CD14-positive monocyte (primary cell): ENCODE measurements around the gene RNF19B. TPM values are rescaled to one million over a fixed set of nuclear protein-coding genes. Genes with fewer than 3 reads are reported as not detected.

ENCODE experiments used
- DNase-seq, 3 donors: peaks; one replicate each; pipeline ENCODE4 v3.0.0-alpha.2; 2011 to 2022
- H2AFZ ChIP-seq: 2 replicates; pipeline ENCODE4 v1.6.0; 2012; ENCODE audit warnings: mild to moderate bottlenecking, low read depth, low read length, inconsistent platforms; ENCODE audit not compliant: insufficient read depth, poor library complexity, severe bottlenecking
- H3K27ac ChIP-seq, 2 donors: 1 replicate in 1 of 2; 2 replicates in 1 of 2; pipeline ENCODE4 v1.5.1; 2012 to 2013; ENCODE audit warnings: low read length in 2 of 2, control low read depth in 1 of 2, inconsistent platforms in 1 of 2, low read depth in 1 of 2, mild to moderate bottlenecking in 1 of 2
- H3K27me3 ChIP-seq, 2 donors: one replicate each; pipeline versions ENCODE4 v1.6.0 to v1.6.1; 2011 to 2013; ENCODE audit warnings: low read length in 2 of 2; ENCODE audit not compliant: control insufficient read depth in 2 of 2, insufficient read depth in 2 of 2
- H3K36me3 ChIP-seq, 2 donors: replicated peaks in 1 of 2; 1 replicate in 1 of 2; 2 replicates in 1 of 2; pipeline versions ENCODE4 v1.5.1 to v1.6.1; 2012 to 2013; ENCODE audit warnings: low read length in 2 of 2, control low read depth in 1 of 2, inconsistent platforms in 1 of 2, mild to moderate bottlenecking in 1 of 2; ENCODE audit not compliant: insufficient read depth in 2 of 2, control insufficient read depth in 1 of 2
- H3K4me1 ChIP-seq, 2 donors: 1 replicate in 1 of 2; 2 replicates in 1 of 2; pipeline versions ENCODE4 v1.5.1 to v1.6.1; 2012 to 2013; ENCODE audit warnings: low read length in 2 of 2, control low read depth in 1 of 2, inconsistent platforms in 1 of 2, mild to moderate bottlenecking in 1 of 2, moderate library complexity in 1 of 2; ENCODE audit not compliant: insufficient read depth in 2 of 2, control insufficient read depth in 1 of 2
- H3K4me2 ChIP-seq: replicated peaks from 2 replicates; pipeline ENCODE3; 2012; ENCODE audit warnings: low read length, moderate library complexity, mild to moderate bottlenecking; ENCODE audit not compliant: poor library complexity, severe bottlenecking; ENCODE audit errors: extremely low read depth
- H3K4me3 ChIP-seq, 3 experiments: fragments of 200-600 bp in 1 of 3; sonication (generic) in 1 of 3; replicated peaks in 1 of 3; 1 replicate in 2 of 3; 2 replicates in 1 of 3; pipeline ENCODE4 v1.5.1; 2011 to 2013; ENCODE audit warnings: low read length in 3 of 3, mild to moderate bottlenecking in 3 of 3, control low read depth in 2 of 3, low read depth in 2 of 3, inconsistent platforms in 1 of 3, moderate library complexity in 1 of 3
- H3K79me2 ChIP-seq: 2 replicates; pipeline ENCODE4 v1.6.0; 2012; ENCODE audit warnings: mild to moderate bottlenecking, control low read depth, inconsistent platforms, low read length, moderate library complexity; ENCODE audit not compliant: insufficient read depth
- H3K9ac ChIP-seq: 2 replicates; pipeline ENCODE4 v1.6.0; 2017; ENCODE audit warnings: low read length, mild to moderate bottlenecking; ENCODE audit not compliant: insufficient read depth, poor library complexity, severe bottlenecking
- H3K9me3 ChIP-seq, 2 donors: replicated peaks in 1 of 2; 1 replicate in 1 of 2; 2 replicates in 1 of 2; pipeline versions ENCODE4 v1.5.1 to v1.6.1; 2012 to 2013; ENCODE audit warnings: low read length in 2 of 2, control low read depth in 1 of 2; ENCODE audit not compliant: control insufficient read depth in 1 of 2, insufficient read depth in 1 of 2
- H4K20me1 ChIP-seq: 2 replicates; pipeline ENCODE4 v1.6.0; 2012; ENCODE audit warnings: mild to moderate bottlenecking, low read length, control low read depth, moderate library complexity; ENCODE audit not compliant: insufficient read depth
- H3K27ac Mint-ChIP-seq, 7 donors: one replicate each; pipeline ENCODE4 v1.8.0; 2020; ENCODE audit warnings: mild to moderate bottlenecking in 7 of 7, mixed read lengths in 7 of 7, moderate library complexity in 6 of 7, inconsistent platforms in 2 of 7
- H3K27me3 Mint-ChIP-seq, 3 donors: one replicate each; pipeline ENCODE4 v1.8.0; 2021 to 2022; ENCODE audit warnings: low read depth in 3 of 3, mild to moderate bottlenecking in 3 of 3, mixed read lengths in 3 of 3, moderate library complexity in 3 of 3, inconsistent platforms in 1 of 3
- H3K36me3 Mint-ChIP-seq, 2 donors: one replicate each; pipeline ENCODE4 v1.8.0; 2020; ENCODE audit warnings: mixed read lengths in 2 of 2, inconsistent platforms in 1 of 2, mild to moderate bottlenecking in 1 of 2
- H3K4me1 Mint-ChIP-seq: one replicate; pipeline ENCODE4 v1.8.0; 2020; ENCODE audit warnings: mild to moderate bottlenecking, mixed read lengths
- H3K4me3 Mint-ChIP-seq, 2 donors: one replicate each; pipeline ENCODE4 v1.8.0; 2020; ENCODE audit warnings: mild to moderate bottlenecking in 2 of 2, mixed read lengths in 2 of 2, moderate library complexity in 1 of 2
- H3K9me3 Mint-ChIP-seq, 7 donors: one replicate each; pipeline ENCODE4 v1.8.0; 2020 to 2022; ENCODE audit warnings: mixed read lengths in 7 of 7, mild to moderate bottlenecking in 6 of 7, moderate library complexity in 6 of 7, inconsistent platforms in 2 of 7
- WGBS: methylation state at CpG from one replicate; pipeline ENCODE4 v1.1.5; 2013; ENCODE audit warnings: missing lambda C conversion rate; ENCODE audit not compliant: insufficient coverage; 5-methylcytosine and 5-hydroxymethylcytosine counted together
- intact Hi-C, 2 donors: fragments of 100-400 bp; cut with micrococcal nuclease; formaldehyde crosslinking; loops; one replicate each; pipeline versions ENCODE4 v1.15.0 to v1.15.1; 2023
- polyA plus RNA-seq, 3 donors: library from polyadenylated mRNA; depleted of rRNA in 1 of 3; unstranded in 2 of 3; stranded (reverse) in 1 of 3; fragments of 300-500 nt in 2 of 3; fragments of >200 nt in 1 of 3; fragmentation: Illumina TruSeq in 2 of 3; gene quantifications; 1 replicate in 2 of 3; 2 replicates in 1 of 3; pipeline ENCODE4 v1.2.3, GENCODE V29; 2012 to 2021
- TF ChIP-seq, protein P1 (sequence below): fragments of 200-600 bp; IDR thresholded peaks from one replicate; pipeline ENCODE4 v1.8.0; 2022; ENCODE audit warnings: antibody characterized with exemption, mild to moderate bottlenecking

Gene RNF19B
- polyA plus RNA-seq, 3 donors = 4.1 to 106 (median 5.8) TPM

DNA sequence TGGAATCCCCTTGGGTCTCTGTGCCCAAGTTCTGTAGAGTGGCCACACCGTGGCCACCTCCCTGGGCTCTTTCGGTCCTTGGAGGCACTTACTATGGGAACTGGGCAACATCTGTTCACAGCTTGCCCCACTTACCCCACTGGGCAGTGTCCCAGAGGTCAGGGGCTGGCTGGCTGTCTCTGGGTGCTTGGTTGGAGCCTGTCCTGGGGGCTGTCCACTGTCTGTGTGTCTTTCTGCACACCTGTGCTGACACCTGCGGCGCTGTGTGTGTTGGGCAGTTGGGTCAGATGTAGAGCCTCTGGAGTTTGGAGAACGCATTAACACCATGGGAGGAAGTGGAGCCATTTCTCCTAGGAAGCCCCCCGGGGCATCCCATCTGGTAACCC is 62.1 kb downstream of the RNF19B start:
- peaks cover 7% of the 10 kb centered on the region for H3K4me1 Mint-ChIP-seq
- Histone ChIP-seq H3K36me3 (no peaks in the 10 kb centered on the region), H2AFZ (no peak overlapping the region), H3K27me3 (peaks cover 35 to 55% of the 10 kb centered on the region in 2 donors), H3K79me2 (no peaks in the 10 kb centered on the region), H3K9me3 (peaks cover 0 to 10% of the 10 kb centered on the region in 2 donors), H3K9ac (no peak overlapping the region), H3K27ac (no peak overlapping the region), H4K20me1 (no peaks in the 10 kb centered on the region), H3K4me2 (no peak overlapping the region), H3K4me3 (no peak overlapping the region), H3K4me1 (peaks cover 0 to 5% of the 10 kb centered on the region in 2 donors)
- DNase-seq = no peak
- H3K27me3 Mint-ChIP-seq = peaks cover 47 to 67% (median 59%) of the 10 kb centered on the region in 3 donors
- peaks cover 0 to 13% (median 8%) of the 10 kb centered on the region in 7 donors for H3K9me3 Mint-ChIP-seq
- H3K4me3 Mint-ChIP-seq = peak overlapping the region in 1 of 2 donors; percentile 73
- TF ChIP-seq, protein P1, sequence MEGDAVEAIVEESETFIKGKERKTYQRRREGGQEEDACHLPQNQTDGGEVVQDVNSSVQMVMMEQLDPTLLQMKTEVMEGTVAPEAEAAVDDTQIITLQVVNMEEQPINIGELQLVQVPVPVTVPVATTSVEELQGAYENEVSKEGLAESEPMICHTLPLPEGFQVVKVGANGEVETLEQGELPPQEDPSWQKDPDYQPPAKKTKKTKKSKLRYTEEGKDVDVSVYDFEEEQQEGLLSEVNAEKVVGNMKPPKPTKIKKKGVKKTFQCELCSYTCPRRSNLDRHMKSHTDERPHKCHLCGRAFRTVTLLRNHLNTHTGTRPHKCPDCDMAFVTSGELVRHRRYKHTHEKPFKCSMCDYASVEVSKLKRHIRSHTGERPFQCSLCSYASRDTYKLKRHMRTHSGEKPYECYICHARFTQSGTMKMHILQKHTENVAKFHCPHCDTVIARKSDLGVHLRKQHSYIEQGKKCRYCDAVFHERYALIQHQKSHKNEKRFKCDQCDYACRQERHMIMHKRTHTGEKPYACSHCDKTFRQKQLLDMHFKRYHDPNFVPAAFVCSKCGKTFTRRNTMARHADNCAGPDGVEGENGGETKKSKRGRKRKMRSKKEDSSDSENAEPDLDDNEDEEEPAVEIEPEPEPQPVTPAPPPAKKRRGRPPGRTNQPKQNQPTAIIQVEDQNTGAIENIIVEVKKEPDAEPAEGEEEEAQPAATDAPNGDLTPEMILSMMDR = no peak
- WGBS = 90% methylated on average over 2 of the region's 6 CpGs
- H3K36me3 Mint-ChIP-seq = peaks cover 2 to 5% of the 10 kb centered on the region in 2 donors
- intact Hi-C loops = no loop called here
- no peak overlapping the region for H3K27ac Mint-ChIP-seq

DNA sequence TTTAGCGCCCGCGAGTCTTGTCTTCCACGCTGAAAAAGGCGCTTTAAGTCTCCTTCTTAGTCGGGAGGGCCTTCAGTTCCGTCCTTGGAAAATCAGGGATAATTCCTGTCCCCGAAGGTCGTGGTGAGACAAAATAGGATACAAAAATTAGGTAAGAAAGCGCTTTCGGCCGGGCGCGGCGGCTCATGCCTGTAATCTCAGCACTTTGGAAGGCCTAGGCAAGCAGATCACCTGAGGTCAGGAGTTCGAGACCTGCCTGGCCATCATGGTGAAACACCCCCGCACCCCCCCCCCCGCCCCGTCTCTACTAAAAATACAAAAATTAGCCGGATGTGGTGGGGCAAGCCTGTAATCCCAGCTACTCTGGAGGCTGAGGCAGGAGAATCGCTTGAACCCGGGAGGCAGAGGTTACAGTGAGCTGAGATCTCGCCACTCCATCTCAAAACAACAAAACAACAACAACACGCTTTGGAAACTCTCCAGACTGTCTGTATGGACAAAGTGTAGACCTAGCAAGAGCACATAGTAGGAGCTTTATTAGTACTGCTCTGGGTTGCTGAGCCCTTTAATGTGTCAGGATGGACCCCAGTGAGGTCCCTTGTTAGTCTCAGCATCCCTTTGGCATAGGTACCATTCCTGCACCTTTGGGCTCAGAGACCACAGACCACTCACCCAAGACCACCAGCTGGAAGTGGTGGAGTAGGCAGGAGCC is 62.6 kb downstream of the RNF19B start:
- H2AFZ ChIP-seq = no peak overlapping the region
- H3K9me3 Mint-ChIP-seq = peaks cover 0 to 13% (median 8%) of the 10 kb centered on the region in 7 donors
- H3K27ac Mint-ChIP-seq = no peak overlapping the region
- H3K79me2 ChIP-seq = no peaks in the 10 kb centered on the region
- no peak overlapping the region for H3K27ac ChIP-seq
- TF ChIP-seq, protein P1 = no peak
- no peak overlapping the region for H3K9ac ChIP-seq
- peak overlapping the region; percentile 56 for H3K4me2 ChIP-seq
- H3K27me3 Mint-ChIP-seq = peaks cover 50 to 72% (median 60%) of the 10 kb centered on the region in 3 donors
- H4K20me1 ChIP-seq = no peaks in the 10 kb centered on the region
- H3K4me3 ChIP-seq = no peak overlapping the region
- H3K36me3 Mint-ChIP-seq = peaks cover 2 to 5% of the 10 kb centered on the region in 2 donors
- H3K36me3 ChIP-seq = no peaks in the 10 kb centered on the region
- H3K4me1 ChIP-seq = peaks cover 0 to 5% of the 10 kb centered on the region in 2 donors
- H3K9me3 ChIP-seq = peaks cover 0 to 10% of the 10 kb centered on the region in 2 donors
- peaks cover 35 to 58% of the 10 kb centered on the region in 2 donors for H3K27me3 ChIP-seq
- WGBS = 51% methylated on average over 15 of the region's 24 CpGs
- intact Hi-C loops = no loop called here
- H3K4me1 Mint-ChIP-seq = peaks cover 7% of the 10 kb centered on the region
- DNase-seq = no peak
- H3K4me3 Mint-ChIP-seq = peak overlapping the region; percentile 64 to 88
